ENCODE results near the gene PLEKHG3. TPM values are rescaled to one million over a fixed set of nuclear protein-coding genes. Genes with fewer than 3 reads are reported as not detected.

Gene PLEKHG3
- total RNA-seq, 2 experiments from 2014 or later, result 6.3 to 7.1 TPM

DNA sequence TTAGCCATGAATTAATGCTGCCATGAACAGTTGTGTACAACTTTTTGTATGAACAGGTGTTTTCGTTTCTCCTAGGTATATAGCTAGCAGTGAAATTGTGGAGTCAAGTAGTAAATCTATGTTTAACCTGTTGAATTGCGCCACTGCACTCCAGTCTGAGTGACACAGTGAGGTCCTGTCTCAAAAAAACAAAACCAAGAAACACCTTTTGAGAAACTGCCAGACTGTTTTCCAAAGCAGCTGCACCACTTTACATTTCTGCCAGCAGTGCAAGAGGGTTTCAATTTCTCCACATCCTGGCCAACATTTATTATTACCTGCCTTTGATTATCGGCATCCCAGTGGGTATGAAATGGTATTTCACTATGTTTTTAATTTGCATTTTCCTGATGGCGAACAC, 3.3 kb upstream of the PLEKHG3 start:
- Mint-ChIP-seq H3K9me3 (ENCODE audit: low read depth) (no peaks in the 10 kb centered on the region), H3K27ac (no peak overlapping the region), H3K36me3 (ENCODE audit: low read depth) (no peaks in the 10 kb centered on the region), H3K4me1 (peaks cover 29% of the 10 kb centered on the region), H3K4me3 (no peak overlapping the region), H3K27me3 (peaks cover 33% of the 10 kb centered on the region)
- intact Hi-C loops (cut with DNase I, micrococcal nuclease), result no loop called here
- ATAC-seq (no peak), DNase-seq (no peak)
- ChIA-PET CTCF (interaction anchor here (1.0 kb wide), 1 partner anchor 191 kb away, joined by 3 read pairs; no protein-coding TSS in a partner anchor), POLR2A (no interaction called here)

DNA sequence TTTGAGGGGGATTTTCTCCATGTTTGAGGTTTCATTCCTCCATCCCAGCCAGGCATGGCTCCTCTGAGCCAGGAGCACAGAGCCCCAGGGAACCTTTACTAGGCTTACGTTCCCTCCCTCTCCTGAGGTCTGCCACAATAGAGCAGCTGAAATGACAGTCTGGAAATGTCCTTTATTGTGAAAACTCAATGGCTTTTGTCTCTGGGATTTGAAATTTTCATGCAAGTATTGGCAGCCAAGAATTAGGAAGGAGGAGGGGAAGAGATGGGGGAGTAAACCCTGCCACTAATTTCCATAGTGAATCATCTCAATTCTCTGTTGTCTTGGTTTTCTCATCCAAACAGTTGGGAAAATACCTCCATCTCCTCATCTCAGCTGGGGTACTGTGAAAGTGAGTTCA, 2.6 kb upstream of the PLEKHG3 start:
- Mint-ChIP-seq H3K27ac (no peak overlapping the region), H3K27me3 (peaks cover 35% of the 10 kb centered on the region), H3K36me3 (ENCODE audit: low read depth) (no peaks in the 10 kb centered on the region), H3K4me1 (peaks cover 28% of the 10 kb centered on the region), H3K4me3 (no peak overlapping the region), H3K9me3 (ENCODE audit: low read depth) (no peaks in the 10 kb centered on the region)
- DNase-seq, result no peak
- ChIA-PET CTCF (no interaction called here), POLR2A (no interaction called here)
- ATAC-seq, result no peak
- intact Hi-C loops (cut with DNase I, micrococcal nuclease), result no loop called here

DNA sequence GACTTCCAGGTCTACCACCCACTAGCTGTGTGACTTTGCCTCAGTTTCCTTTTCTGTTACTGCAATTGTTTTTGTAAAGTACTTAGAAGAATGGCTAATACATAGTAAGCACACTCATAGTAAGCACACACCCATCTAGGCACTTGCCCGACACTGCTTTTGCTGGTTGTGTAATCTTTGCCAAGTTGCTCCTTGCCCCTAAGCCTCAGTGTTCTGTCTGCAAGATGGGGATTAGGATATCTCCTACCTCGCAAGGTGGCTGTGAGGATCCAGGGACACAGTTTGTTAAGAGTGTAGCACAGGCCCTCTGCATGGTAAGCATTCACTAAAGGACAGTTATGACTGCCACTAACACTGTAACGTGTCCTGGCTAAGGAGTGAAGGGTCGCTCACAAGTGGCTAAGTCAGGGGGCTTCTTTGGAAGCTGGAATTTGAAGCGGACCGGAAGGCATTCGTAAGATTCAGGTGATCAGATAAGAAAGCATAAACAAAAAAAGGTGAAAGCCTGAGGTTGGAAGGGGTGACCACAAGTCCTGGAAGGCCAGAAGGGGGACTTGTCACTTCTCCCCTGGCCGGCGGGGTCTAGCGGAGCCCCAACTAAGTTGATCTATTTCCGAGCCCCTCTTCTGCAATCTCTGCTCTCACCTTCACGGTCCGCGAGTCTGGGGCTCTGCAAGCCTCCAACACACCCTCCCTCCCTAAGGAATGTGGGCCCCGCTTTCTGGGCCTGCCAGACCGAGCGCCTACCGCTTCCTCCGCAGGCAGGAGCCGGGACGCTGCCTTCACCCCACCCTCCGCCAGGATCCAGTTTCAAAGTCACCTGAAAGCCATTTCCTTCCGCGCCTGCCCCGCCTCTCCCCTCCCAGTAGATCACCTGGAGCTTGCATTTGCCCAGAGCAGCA, 1.5 kb upstream of the PLEKHG3 start:
- H3K4me1 Mint-ChIP-seq, result peaks cover 30% of the 10 kb centered on the region

DNA sequence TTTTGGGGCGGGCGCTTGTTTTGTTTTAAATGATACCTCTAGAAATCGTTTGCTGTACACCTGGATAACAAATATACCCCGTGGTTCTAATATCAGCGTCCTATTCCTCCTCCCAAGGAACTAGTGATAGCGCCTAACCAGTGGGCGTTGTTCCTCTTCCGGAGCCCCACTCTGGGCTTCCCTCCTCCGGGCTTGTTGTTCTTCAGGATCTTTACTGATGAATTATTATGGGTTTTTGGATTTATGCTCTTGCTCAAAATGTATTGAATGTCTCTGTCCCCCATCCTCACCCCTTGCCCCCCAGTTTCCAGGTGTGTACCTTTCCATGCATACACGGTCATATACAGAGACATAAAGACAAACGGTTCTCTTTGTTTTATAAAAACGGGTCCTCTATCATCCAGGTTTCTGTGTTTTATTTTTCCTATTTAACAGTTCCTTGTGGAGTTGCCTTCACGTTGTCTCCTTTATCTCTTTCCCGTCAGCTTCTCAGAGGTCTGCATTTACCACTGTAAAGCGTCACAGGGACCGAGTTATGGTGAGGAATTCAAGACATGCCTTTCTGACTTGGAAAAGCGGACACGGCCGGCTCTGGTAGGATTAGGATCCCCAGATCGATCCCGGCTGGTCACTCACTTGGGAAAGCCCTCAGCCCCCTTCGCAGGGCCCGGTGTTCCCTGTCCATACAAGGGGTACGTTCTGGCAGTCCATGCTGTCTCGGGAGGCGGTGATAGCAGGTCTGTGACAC, 655 bp upstream of the PLEKHG3 start:
- DNase-seq (no peak), ATAC-seq (no peak)
- ChIA-PET CTCF (interaction anchor here (0.6 to 1.5 kb wide), 5 partner anchors 10 to 775 kb away, joined by 3 to 4 read pairs (median 3); no protein-coding TSS in a partner anchor), POLR2A (no interaction called here)
- no peaks in the 10 kb centered on the region for H3K36me3 Mint-ChIP-seq (ENCODE audit: low read depth)
- peaks cover 39% of the 10 kb centered on the region for H3K4me1 Mint-ChIP-seq
- H3K4me3 Mint-ChIP-seq, result peak overlapping the region; percentile 71
- intact Hi-C loops (cut with DNase I, micrococcal nuclease), result no loop called here
- no peaks in the 10 kb centered on the region for H3K9me3 Mint-ChIP-seq (ENCODE audit: low read depth)
- H3K27ac Mint-ChIP-seq, result no peak overlapping the region
- H3K27me3 Mint-ChIP-seq, result peaks cover 39% of the 10 kb centered on the region

More for the DNA sequence above, 1.5 kb upstream of the PLEKHG3 start:
- H3K4me3 Mint-ChIP-seq, result peak overlapping the region; percentile 71
- intact Hi-C loops (cut with DNase I, micrococcal nuclease), result no loop called here
- H3K27me3 Mint-ChIP-seq, result peaks cover 39% of the 10 kb centered on the region
- H3K9me3 Mint-ChIP-seq (ENCODE audit: low read depth), result no peaks in the 10 kb centered on the region
- POLR2A ChIA-PET, result no interaction called here
- no peak for ATAC-seq
- DNase-seq, result peak; percentile 32
- CTCF ChIA-PET, result interaction anchor here (0.7 to 1.5 kb wide), 3 partner anchors 9 to 62 kb away, joined by 3 to 4 read pairs (median 3); no protein-coding TSS in a partner anchor
- H3K36me3 Mint-ChIP-seq (ENCODE audit: low read depth), result no peaks in the 10 kb centered on the region
- no peak overlapping the region for H3K27ac Mint-ChIP-seq

DNA sequence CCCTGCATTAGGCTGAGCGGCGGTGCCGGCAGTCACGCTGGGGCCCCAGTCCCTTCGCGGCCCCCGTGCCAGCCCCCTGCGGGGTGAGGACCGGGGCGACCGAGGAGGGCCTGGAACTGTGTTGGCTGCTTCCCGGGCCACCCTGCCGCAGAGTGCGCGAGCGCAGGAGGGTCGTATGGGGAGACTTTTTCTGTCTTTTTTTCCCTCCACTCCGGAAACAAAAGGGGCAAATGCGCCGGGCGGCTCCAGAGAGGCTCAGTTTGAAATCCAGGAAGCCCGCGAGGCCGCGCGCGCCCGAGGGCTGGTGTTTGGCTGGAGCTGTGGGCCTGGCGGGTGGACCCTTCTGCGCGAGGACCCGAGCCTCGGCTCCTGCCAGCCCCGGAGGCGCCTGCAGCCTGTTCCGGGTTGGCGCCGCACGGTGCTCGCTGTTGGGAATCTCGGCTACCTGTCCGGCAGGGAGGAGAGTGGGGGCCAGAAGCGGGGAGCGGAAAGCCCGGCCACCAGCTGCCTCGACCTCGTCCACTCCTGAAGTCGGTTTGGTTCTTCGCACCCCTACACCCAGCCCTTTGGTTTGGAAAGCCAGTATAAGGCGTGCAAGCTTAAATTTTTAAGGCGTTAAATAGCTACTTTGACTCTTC, 638 bp downstream of the PLEKHG3 start:
- H3K9me3 Mint-ChIP-seq (ENCODE audit: low read depth), result no peaks in the 10 kb centered on the region
- DNase-seq, result peak; percentile 25
- ChIA-PET CTCF (interaction anchor here (0.7 to 1.5 kb wide), 5 partner anchors 10 to 60 kb away, joined by 3 to 7 read pairs (median 3); no protein-coding TSS in a partner anchor), POLR2A (interaction anchor here (0.6 to 0.7 kb wide), 2 partner anchors 158 to 476 kb away, joined by 3 read pairs; no protein-coding TSS in a partner anchor)
- peak overlapping the region; percentile 71 for H3K4me3 Mint-ChIP-seq
- no peak for ATAC-seq
- H3K27me3 Mint-ChIP-seq, result peaks cover 44% of the 10 kb centered on the region
- H3K27ac Mint-ChIP-seq, result peak overlapping the region; percentile 6
- intact Hi-C loops (cut with DNase I, micrococcal nuclease), result no loop called here
- peaks cover 43% of the 10 kb centered on the region for H3K4me1 Mint-ChIP-seq
- H3K36me3 Mint-ChIP-seq (ENCODE audit: low read depth), result no peaks in the 10 kb centered on the region

DNA sequence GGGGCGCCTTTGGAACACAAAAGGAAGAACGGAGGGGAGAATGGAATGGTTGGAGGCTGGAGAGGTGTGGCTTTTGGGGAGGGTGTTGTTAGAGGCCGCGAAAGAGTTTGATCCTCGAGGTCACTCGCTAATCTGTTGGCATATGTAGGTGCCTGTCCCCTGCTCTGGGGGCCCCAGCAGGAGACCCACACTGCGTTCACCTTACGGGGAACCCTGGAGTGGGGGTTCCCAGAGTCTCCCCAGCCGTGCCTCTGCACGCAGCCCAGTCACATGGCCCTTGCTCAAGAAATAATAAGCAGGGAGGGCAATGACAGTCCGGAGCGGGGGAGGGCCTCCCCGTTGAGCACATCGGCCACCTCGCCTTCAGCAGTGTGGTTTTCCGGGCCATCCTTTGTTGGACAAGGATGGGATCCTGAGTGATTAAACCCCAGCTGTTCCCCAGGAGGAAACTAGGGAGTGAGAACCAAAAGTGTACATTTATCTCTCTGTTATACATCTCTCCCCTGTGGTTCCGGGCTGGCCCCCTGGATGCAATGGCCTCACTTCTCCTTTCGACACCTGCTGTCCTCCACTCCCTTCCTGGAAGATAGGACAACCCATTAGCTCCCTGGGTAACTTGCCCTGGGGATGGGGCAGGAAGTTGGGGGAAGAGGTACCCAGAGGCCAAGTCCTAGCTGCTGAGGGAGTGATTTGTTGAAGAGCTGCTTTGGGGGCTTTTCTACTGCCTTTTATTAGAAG, 1.3 kb downstream of the PLEKHG3 start:
- POLR2A ChIA-PET, result interaction anchor here (0.6 kb wide), 1 partner anchor 157 kb away, joined by 3 read pairs; no protein-coding TSS in a partner anchor
- H3K4me1 Mint-ChIP-seq, result peaks cover 41% of the 10 kb centered on the region
- intact Hi-C loops (cut with DNase I, micrococcal nuclease), result no loop called here
- H3K9me3 Mint-ChIP-seq (ENCODE audit: low read depth), result no peaks in the 10 kb centered on the region
- CTCF ChIA-PET, result interaction anchor here (0.7 to 1.3 kb wide), 4 partner anchors 13 to 59 kb away, joined by 3 to 7 read pairs (median 3); no protein-coding TSS in a partner anchor
- peak overlapping the region; percentile 6 for H3K27ac Mint-ChIP-seq
- H3K27me3 Mint-ChIP-seq, result peaks cover 40% of the 10 kb centered on the region
- DNase-seq (peak; percentile 30), ATAC-seq (no peak)
- H3K36me3 Mint-ChIP-seq (ENCODE audit: low read depth), result no peaks in the 10 kb centered on the region
- peak overlapping the region; percentile 71 for H3K4me3 Mint-ChIP-seq

DNA sequence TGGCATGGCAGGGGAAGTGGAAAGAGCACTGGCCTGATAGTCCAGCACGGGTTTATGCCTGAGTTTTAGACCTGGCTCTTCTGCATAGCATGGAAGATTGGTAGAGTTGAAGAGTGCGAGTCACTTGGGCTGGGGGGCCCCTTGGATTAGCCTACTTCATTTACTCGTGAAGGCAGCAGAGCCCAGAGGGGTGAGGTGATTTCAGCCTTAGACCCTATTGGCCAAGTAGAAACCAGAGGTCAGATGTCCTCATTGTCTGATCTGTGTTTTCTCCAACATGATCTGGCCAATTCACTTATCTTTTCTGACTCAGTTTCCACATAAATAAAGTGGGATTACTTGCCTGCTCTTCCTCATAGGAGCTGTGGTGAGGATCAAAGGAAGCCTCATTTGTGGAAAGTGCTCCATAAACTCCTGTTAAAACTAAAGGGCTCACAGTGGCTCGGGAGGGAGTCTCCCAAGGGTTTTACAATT, 1.9 kb downstream of the PLEKHG3 start:
- no peak for ATAC-seq
- CTCF ChIA-PET, result interaction anchor here (1.3 kb wide), 1 partner anchor 17 kb away, joined by 7 read pairs; no protein-coding TSS in a partner anchor
- Mint-ChIP-seq H3K27me3 (peaks cover 37% of the 10 kb centered on the region), H3K4me3 (no peak overlapping the region), H3K27ac (no peak overlapping the region), H3K4me1 (peaks cover 43% of the 10 kb centered on the region), H3K36me3 (ENCODE audit: low read depth) (no peaks in the 10 kb centered on the region), H3K9me3 (ENCODE audit: low read depth) (no peaks in the 10 kb centered on the region)
- no peak for DNase-seq
- POLR2A ChIA-PET, result no interaction called here
- intact Hi-C loops (cut with DNase I, micrococcal nuclease), result no loop called here

DNA sequence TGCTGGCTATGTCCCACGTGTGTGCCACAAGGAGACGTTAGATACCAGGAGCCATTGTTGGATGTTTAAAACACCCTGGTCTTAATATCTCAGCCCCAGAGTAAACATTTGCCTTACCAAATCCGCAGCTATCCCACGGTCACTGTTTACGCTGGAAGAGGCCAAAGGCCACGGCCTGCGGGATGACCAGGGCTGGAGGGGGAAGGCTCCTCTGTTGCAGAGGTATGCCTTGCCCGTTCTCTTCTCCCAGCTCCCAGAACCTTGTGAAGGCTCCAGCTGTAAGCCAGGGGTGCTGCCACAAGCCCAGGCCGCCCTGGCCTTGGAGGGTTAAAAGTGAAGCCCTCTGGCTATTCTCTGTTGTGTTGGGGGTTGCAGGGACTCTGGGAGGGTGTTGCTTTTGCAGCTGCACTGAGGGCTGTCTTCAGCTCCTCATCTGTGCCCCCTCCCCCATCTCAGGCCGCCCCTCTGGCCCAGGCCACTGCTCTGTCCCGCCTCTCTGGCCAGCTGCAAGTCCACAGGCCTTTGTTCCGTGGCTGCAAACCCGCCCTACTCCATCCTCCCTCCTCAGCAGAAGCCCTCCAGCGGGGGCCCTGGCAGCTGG, 2.5 kb downstream of the PLEKHG3 start:
- Mint-ChIP-seq H3K9me3 (ENCODE audit: low read depth) (no peaks in the 10 kb centered on the region), H3K27me3 (peaks cover 35% of the 10 kb centered on the region), H3K36me3 (ENCODE audit: low read depth) (no peaks in the 10 kb centered on the region), H3K27ac (no peak overlapping the region), H3K4me3 (no peak overlapping the region), H3K4me1 (peaks cover 43% of the 10 kb centered on the region)
- intact Hi-C loops (cut with DNase I, micrococcal nuclease), result no loop called here
- no peak for ATAC-seq
- ChIA-PET CTCF (interaction anchor here (0.9 kb wide), 1 partner anchor 46 kb away, joined by 4 read pairs; no protein-coding TSS in a partner anchor), POLR2A (no interaction called here)
- no peak for DNase-seq

DNA sequence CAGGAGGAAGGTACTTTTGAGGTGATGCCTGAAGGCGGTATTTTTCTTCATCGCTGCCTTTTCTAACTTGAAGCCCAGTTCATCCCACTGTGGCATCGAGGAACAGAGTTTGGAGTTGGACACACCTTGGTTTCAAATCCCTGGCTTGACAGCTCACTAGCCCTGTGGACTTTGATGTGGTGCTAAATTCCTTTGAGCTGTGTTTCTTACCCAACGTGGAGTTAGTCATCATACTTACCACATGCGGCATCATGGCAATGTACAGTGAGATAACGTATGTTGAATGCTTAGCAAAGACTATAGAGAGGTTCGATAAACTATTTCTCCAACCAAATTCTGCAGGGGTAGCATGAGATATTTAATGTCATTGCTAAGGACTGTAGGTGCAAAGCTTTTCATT, 3.4 kb downstream of the PLEKHG3 start:
- Mint-ChIP-seq H3K4me3 (no peak overlapping the region), H3K4me1 (peaks cover 41% of the 10 kb centered on the region), H3K9me3 (ENCODE audit: low read depth) (peaks cover 2% of the 10 kb centered on the region), H3K27ac (peak overlapping the region; percentile 26), H3K36me3 (ENCODE audit: low read depth) (no peaks in the 10 kb centered on the region), H3K27me3 (peaks cover 32% of the 10 kb centered on the region)
- POLR2A ChIA-PET, result no interaction called here
- ATAC-seq (peak; percentile 37), DNase-seq (peak; percentile 27)
- intact Hi-C loops (cut with DNase I, micrococcal nuclease), result no loop called here
- CTCF ChIA-PET, result no interaction called here

Data from activated CD4-positive, alpha-beta T cell treated with anti-CD3 and anti-CD28 coated beads for 36 hours (primary cell).